Tibial artery (tissue), 4 donors: Measurements from ENCODE around the gene DNAI1.
A peak's percentile ranks its signal among the peaks of the same experiment; 100 is the strongest.

ENCODE experiments used
- DNase-seq, 2 donors: peaks; one replicate each; pipeline ENCODE4 v3.0.0-alpha.2; 2019
- H3K27ac ChIP-seq, 2 donors: fragments of 200-600 bp; sonication (generic) in 1 of 2; 1 replicate in 1 of 2; 2 replicates in 1 of 2; pipeline ENCODE4 v1.5.1; 2018 to 2019; ENCODE audit warnings: mild to moderate bottlenecking in 1 of 2
- H3K27me3 ChIP-seq, 2 donors: fragments of 200-600 bp; sonication (generic) in 1 of 2; one replicate each; pipeline versions ENCODE4 v1.5.1 to v1.6.0; 2016 to 2019
- H3K36me3 ChIP-seq, 3 donors: fragments of 200-600 bp; sonication (generic) in 2 of 3; one replicate each; pipeline ENCODE4 v1.5.1; 2016 to 2019; ENCODE audit warnings: mild to moderate bottlenecking in 2 of 3
- H3K4me1 ChIP-seq, 4 donors: fragments of 200-600 bp; sonication (generic) in 2 of 4; 1 replicate in 3 of 4; 2 replicates in 1 of 4; pipeline ENCODE4 v1.5.1; 2016 to 2019
- H3K4me3 ChIP-seq, 2 donors: fragments of 200-600 bp; sonication (generic) in 1 of 2; 1 replicate in 1 of 2; 2 replicates in 1 of 2; pipeline ENCODE4 v1.5.1; 2018 to 2019; ENCODE audit warnings: mild to moderate bottlenecking in 2 of 2
- H3K9me3 ChIP-seq, 3 donors: fragments of 200-600 bp; sonication (generic) in 1 of 3; one replicate each; pipeline ENCODE4 v1.5.1; 2016 to 2019
- CTCF ChIP-seq, 2 experiments: fragments of 200-600 bp in 1 of 2; fragments of 450-650 bp in 1 of 2; IDR thresholded peaks; one replicate each; pipeline ENCODE4 v1.5.1; 2017 to 2019; ENCODE audit warnings: antibody characterized with exemption in 2 of 2, mild to moderate bottlenecking in 1 of 2, moderate library complexity in 1 of 2
- intact Hi-C: fragments of 100-400 bp; cut with DNase I; formaldehyde crosslinking; loops from one replicate; pipeline ENCODE4 v1.15.0; 2023; ENCODE audit warnings: low total_unique reads

Gene DNAI1

GRCh38 chr9:34520096-34520495 lies 61.5 kb downstream of the DNAI1 start:
- H3K9me3 ChIP-seq, result no peaks in the 10 kb centered on the region
- H3K36me3 ChIP-seq, result no peaks in the 10 kb centered on the region
- peak in 1 of 2 donors; percentile 43 for DNase-seq
- H3K27ac ChIP-seq, result no peak overlapping the region
- TF ChIP-seq CTCF (IDR thresholded peaks at IDR 0.05), result no peak
- intact Hi-C loops, result loop anchor here (5.0 kb wide), 1 partner anchor 63 kb away; the partner anchor contains the start of genes DNAI1 and FAM219A
- H3K27me3 ChIP-seq, result peaks cover 0 to 2% of the 10 kb centered on the region in 2 donors
- H3K4me3 ChIP-seq, result no peak overlapping the region
- peaks cover 0 to 15% (median 8%) of the 10 kb centered on the region in 4 donors for H3K4me1 ChIP-seq

GRCh38 chr9:34520505-34521385 lies 62.1 kb downstream of the DNAI1 start:
- no peaks in the 10 kb centered on the region for H3K9me3 ChIP-seq
- intact Hi-C loops, result loop anchor here (5.0 kb wide), 1 partner anchor 63 kb away; the partner anchor contains the start of genes DNAI1 and FAM219A
- no peak overlapping the region for H3K4me3 ChIP-seq
- H3K36me3 ChIP-seq, result no peaks in the 10 kb centered on the region
- H3K4me1 ChIP-seq, result peaks cover 0 to 15% (median 8%) of the 10 kb centered on the region in 4 donors
- no peak for TF ChIP-seq CTCF (IDR thresholded peaks at IDR 0.05)
- peak in 1 of 2 donors; percentile 60 for DNase-seq
- no peak overlapping the region for H3K27ac ChIP-seq
- H3K27me3 ChIP-seq, result peaks cover 0 to 2% of the 10 kb centered on the region in 2 donors

DNA sequence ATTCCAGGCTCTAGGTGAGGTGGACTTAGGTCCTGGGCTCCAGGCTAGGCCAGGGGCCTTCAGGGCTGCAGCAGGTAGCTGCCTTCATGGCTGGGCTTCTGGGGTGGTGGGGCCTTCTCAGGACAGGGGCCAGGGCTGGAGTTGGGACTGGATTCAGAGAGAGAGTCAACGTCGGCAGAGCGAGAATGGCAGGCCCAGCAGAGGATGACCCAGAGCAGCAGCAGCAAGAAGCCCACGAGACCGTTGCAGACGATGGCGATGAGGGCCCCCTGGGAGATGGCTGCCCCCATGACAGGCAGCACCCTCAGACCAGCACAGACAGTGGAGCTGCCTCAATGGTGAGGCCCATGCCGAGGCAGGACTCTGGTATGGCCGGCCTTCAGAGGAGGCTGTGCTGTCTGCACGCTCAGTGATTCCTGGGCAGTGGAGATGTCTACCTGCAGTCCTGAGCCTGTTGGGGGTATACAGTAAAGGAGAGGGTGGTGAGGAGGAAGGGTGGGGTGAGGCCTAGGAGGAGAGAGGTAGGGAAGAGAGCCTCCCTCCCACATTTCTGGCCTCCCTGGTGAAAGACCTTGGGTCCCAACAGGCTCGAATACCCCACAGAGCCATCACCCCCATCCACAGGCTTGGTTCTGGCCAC lies 62.9 kb downstream of the DNAI1 start:
- H3K36me3 ChIP-seq, result no peaks in the 10 kb centered on the region
- TF ChIP-seq CTCF (IDR thresholded peaks at IDR 0.05), result no peak
- DNase-seq, result peak in 1 of 2 donors; percentile 59
- H3K4me3 ChIP-seq, result no peak overlapping the region
- H3K27ac ChIP-seq, result no peak overlapping the region
- H3K4me1 ChIP-seq, result peaks cover 0 to 15% (median 8%) of the 10 kb centered on the region in 4 donors
- H3K27me3 ChIP-seq, result peaks cover 0 to 5% of the 10 kb centered on the region in 2 donors
- intact Hi-C loops, result loop anchor here (5.0 kb wide), 1 partner anchor 64 kb away; the partner anchor contains the start of genes DNAI1 and FAM219A
- H3K9me3 ChIP-seq, result no peaks in the 10 kb centered on the region

- Histone ChIP-seq H3K4me1 (peaks cover 0 to 15% (median 8%) of the 10 kb centered on the region in 4 donors), H3K27me3 (peaks cover 0 to 5% of the 10 kb centered on the region in 2 donors), H3K4me3 (peak overlapping the region; percentile 44 to 54), H3K9me3 (no peaks in the 10 kb centered on the region), H3K36me3 (no peaks in the 10 kb centered on the region), H3K27ac (peak overlapping the region; percentile 10 to 31)
- intact Hi-C loops, result loop anchor here (5.0 kb wide), 1 partner anchor 65 kb away; the partner anchor contains the start of genes DNAI1 and FAM219A
- peak in 1 of 2 donors; percentile 56 for DNase-seq
- no peak for TF ChIP-seq CTCF (IDR thresholded peaks at IDR 0.05)
Measured at GRCh38 chr9:34522091-34522887, 63.7 kb downstream of the DNAI1 start.
